HG02852 (cell line): ENCODE measurements around the gene UBE2D2.

Experiments used
- ATAC-seq: cut with Tn5 transposase; IDR thresholded peaks from one replicate; pipeline ENCODE4 v1.9.1; 2021; ENCODE audit warnings: mild to moderate bottlenecking, moderate library complexity; ENCODE audit not compliant: unreplicated experiment

The UBE2D2 gene

DNA sequence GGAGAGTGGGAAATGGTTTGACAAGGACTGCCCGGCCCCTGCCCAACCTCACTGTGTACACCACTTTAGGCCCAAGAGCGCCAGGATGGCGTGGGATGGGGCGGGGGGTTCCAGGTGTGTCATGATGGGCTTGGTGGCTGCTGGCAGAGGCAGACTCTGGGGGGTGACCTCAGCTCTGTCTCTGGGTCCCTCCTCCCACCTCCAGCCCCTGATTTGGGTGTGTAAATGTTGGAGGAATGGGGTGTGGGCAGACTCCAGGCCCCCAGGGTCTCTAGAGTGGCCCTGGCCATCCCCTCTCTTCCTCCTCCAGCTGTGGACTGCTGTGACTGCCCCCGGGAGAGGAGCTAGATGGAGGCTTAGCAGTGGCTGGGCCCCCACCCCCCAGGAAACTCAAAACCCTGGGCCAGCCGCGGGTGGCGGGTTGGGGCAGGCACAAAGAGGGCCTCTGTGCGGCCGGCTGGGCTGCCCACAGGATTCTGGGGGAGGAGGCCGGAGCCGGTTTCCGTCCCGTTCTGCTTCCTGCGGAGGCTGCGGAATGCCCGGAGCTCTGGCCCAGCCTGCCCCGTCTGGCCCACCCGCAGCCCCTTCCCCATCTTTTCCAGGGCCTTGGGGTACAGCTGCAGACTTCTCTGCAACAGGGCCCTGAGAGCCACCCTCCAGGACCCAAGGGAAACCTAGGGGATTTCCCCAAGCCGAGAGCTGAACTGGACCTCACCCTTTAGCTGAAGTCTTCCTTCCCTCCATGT is 110.1 kb downstream of the UBE2D2 start:
- ATAC-seq: no peak

DNA sequence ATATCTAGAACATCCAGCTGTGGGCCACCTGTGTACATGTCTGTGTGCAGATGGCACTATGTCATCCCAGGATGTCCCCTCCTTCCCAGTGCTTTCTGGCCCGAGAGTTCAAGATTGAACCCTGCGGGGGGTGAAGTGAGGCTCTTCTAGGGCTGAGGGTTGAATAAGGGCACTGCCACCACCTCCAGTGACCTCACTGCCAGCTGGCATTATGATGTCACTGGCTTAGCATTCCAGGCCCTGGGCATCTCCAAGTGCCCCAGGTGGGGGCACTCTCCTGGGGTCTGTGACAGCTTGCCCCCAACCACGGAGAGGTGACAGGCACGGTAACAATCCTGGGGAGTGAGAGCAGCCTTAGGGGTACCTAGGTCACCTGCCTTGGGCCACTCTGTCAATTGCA is 114.1 kb downstream of the UBE2D2 start:
- ATAC-seq: no peak

DNA sequence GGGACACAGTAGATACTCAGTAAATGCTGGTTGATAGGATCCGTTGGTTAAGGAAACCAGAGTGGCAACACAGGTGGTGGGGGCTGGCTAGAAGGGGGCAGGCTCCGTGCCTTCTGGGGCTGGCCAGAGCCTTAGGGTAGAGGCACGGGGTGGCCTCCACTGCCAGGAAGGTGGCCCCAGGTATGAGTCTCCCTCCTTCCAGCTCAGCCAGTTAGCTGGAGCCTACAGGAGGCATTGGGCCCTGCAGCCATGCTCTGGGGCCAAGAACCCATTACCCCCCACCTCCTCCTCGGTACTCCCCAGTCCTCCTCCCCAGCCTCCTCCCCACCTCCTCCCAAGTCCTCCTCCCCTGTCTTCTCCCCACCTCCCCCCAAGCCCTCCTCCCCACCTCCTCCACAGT is 114.7 kb downstream of the UBE2D2 start:
- ATAC-seq: no peak

DNA sequence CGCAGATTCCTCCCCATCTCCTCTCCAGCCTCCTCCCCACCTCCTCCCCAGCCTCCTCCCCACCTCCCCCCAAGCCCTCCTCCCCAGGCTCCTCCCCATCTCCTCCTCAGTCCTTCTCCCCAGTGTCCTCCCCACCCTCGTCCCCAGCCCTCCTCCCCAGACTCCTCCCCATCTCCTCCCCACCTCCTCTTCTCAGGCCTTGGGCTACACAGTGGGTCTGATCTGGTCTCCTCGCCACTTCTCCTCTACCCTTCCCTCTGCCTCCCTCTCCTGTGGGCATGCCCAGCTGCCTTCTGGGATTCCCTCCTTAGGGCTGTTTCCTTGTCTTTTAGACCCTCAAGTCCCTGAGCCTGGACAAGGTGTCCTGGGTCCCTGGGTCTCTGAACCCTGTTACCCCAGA is 115.3 kb downstream of the UBE2D2 start:
- ATAC-seq: no peak

DNA sequence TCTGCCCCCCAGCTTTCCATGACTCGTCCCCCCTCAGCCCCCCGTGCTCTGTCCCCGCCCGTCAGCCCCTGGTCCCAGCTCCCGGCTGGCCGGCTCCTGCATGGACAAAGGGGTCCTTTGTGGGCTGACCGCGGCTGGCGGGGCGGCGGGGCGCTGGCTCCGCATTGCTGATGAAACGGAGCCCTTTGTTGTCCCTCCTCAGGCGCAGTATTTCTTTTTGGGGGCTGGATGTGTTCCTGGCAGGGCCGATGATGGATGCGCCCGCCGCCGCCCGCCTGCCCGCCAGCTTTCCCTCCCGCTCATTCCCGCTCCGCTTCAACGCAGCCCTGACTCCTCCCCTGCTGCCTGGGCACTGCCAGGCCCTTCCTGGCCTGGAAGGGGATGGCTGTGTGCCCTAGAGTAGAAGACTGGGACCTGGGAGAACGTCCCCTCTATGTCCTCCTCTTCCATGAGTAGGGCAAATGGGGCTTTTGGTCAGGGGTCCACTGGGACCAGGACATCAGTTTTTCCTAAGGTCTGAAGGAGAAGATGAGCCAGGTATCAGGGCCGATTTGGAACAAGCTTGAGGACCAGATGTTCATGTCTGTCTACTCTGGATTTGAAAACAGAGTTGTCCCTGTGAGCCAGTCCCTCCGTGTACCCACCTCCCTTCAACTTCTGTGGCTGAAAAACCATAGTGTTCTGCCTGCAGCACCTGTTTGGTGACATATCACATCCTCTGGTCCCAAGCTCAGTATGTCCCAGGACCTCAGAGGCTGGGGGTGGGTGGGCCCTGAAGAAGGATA is 116.0 kb downstream of the UBE2D2 start:
- no peak for ATAC-seq
